ENCODE results near the gene GULP1. TPM values are rescaled to one million over a fixed set of nuclear protein-coding genes. Genes with fewer than 3 reads are reported as not detected.

Gene GULP1
- total RNA-seq, 1 donor from 2014 or later = 27.6 TPM

DNA sequence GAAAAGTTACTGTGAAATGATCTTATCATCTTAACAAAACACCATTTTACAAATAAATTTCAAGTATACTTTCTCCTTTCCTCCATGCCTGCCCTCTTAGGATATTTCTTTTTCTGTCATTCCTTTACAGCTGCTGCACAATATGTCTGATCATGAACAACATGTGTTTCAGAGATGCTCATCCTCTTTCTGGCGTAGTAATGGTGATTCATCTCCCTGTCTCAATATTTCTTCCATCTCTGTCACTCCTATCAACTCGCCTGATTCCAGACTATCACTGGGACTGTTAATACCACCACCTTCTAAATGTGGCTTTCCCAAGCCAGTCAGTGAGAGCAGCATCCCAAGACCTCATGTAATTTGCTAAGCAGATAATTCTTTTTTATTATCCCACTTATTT, 290.5 kb downstream of the GULP1 start:
- Histone ChIP-seq H3K36me3 (no peaks in the 10 kb centered on the region), H3K4me3 (no peak overlapping the region), H3K9me3 (no peaks in the 10 kb centered on the region), H3K4me1 (no peaks in the 10 kb centered on the region), H3K27ac (no peak overlapping the region), H3K27me3 (ENCODE audit: low read depth) (no peaks in the 10 kb centered on the region)
- intact Hi-C loops (cut with DNase I) = no loop called here
- DNase-seq (no peak), ATAC-seq (no peak)
- TF ChIP-seq, protein P1, sequence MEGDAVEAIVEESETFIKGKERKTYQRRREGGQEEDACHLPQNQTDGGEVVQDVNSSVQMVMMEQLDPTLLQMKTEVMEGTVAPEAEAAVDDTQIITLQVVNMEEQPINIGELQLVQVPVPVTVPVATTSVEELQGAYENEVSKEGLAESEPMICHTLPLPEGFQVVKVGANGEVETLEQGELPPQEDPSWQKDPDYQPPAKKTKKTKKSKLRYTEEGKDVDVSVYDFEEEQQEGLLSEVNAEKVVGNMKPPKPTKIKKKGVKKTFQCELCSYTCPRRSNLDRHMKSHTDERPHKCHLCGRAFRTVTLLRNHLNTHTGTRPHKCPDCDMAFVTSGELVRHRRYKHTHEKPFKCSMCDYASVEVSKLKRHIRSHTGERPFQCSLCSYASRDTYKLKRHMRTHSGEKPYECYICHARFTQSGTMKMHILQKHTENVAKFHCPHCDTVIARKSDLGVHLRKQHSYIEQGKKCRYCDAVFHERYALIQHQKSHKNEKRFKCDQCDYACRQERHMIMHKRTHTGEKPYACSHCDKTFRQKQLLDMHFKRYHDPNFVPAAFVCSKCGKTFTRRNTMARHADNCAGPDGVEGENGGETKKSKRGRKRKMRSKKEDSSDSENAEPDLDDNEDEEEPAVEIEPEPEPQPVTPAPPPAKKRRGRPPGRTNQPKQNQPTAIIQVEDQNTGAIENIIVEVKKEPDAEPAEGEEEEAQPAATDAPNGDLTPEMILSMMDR (IDR thresholded peaks at IDR 0.05) = no peak

DNA sequence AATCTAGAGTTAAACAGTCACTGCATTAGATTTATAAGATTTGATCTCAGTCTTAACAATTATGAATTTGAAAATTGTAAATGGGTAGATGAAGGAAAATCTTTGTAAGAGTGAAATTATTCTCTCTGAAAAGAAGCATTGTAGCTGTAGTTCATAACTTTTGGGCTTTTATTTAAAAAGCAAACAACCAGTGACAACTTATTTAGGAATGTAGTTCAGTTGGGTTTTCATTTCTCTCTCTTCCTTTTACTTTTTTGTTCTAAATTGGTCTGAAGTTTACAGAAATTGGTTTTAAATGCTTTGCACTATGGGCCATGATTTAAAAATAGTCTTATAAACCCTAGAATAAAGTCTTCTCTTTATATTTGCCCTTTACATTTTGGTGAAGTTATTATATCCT, 296.6 kb downstream of the GULP1 start:
- intact Hi-C loops (cut with DNase I) = no loop called here
- H3K36me3 ChIP-seq = no peaks in the 10 kb centered on the region
- no peaks in the 10 kb centered on the region for H3K27me3 ChIP-seq (ENCODE audit: low read depth)
- TF ChIP-seq, protein P1 (IDR thresholded peaks at IDR 0.05) = no peak
- H3K4me1 ChIP-seq = no peaks in the 10 kb centered on the region
- H3K27ac ChIP-seq = no peak overlapping the region
- ATAC-seq (no peak), DNase-seq (no peak)
- H3K9me3 ChIP-seq = no peaks in the 10 kb centered on the region
- no peak overlapping the region for H3K4me3 ChIP-seq

DNA sequence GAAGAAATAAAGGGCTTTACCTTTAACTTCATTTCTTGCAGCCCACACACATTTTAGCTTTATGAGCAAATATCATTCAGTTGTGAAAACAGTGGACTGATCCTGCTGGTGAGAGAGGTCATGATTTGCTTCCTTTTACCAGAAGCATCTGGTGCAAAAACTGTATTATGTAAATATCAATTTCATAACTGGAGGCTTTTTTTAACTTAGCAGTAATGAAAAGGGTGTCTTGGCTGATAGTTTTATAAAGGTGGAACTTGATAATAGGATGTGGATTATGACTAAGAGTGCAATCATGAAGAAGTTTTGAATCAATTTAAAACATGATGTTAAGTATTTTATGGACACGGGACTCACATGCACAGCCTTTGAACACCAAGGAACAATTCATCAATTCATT, 304.4 kb downstream of the GULP1 start:
- Histone ChIP-seq H3K4me1 (peaks cover 5% of the 10 kb centered on the region), H3K27ac (no peak overlapping the region), H3K27me3 (ENCODE audit: low read depth) (no peaks in the 10 kb centered on the region), H3K9me3 (no peaks in the 10 kb centered on the region), H3K36me3 (no peaks in the 10 kb centered on the region), H3K4me3 (no peak overlapping the region)
- ATAC-seq (no peak), DNase-seq (no peak)
- intact Hi-C loops (cut with DNase I) = no loop called here
- TF ChIP-seq, protein P1 (IDR thresholded peaks at IDR 0.05) = no peak

DNA sequence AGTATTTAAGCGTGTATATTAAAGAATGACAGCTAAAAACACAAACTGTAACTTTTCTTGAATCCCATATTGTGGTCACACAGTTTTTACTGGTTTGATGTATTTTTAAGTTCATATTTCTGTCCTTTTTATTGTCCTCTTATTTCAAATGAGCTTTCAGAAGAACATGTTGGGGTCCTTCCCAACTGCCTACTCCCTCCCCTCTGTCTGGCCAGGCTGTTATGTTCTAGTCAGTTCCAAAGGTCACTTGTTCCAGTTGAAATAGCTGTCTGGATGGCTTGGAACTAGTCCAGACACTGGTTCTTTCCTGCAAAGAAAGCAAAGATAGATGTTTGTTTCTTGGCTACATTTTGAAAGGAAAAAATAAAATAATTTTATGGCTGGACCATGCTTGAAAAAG, 306.9 kb downstream of the GULP1 start:
- TF ChIP-seq, protein P1 (IDR thresholded peaks at IDR 0.05) = no peak
- H3K27me3 ChIP-seq (ENCODE audit: low read depth) = no peaks in the 10 kb centered on the region
- DNase-seq = no peak
- intact Hi-C loops (cut with DNase I) = no loop called here
- no peak overlapping the region for H3K27ac ChIP-seq
- ATAC-seq = no peak
- no peak overlapping the region for H3K4me3 ChIP-seq
- H3K4me1 ChIP-seq = peaks cover 5% of the 10 kb centered on the region
- no peaks in the 10 kb centered on the region for H3K36me3 ChIP-seq
- H3K9me3 ChIP-seq = no peaks in the 10 kb centered on the region

DNA sequence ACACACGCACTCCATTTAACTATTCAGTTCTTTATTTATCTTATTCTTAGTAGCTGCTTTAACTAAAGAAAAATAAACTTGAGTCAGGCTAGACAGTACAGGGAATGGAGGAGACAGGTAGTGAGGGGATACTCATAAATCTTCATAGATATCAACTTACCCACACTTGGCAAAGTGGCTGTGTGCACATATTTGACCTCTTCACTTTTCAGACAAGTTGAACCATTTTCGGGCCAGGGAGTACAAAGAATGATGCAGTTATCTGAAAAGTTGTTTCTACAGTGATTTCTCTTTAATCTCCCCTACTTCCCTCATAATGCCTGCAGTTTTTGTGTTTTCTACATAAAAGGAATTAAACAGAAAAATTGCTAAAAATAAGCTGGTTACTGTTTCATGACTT, 307.5 kb downstream of the GULP1 start:
- Histone ChIP-seq H3K4me1 (peaks cover 5% of the 10 kb centered on the region), H3K27ac (no peak overlapping the region), H3K27me3 (ENCODE audit: low read depth) (no peaks in the 10 kb centered on the region), H3K9me3 (no peaks in the 10 kb centered on the region), H3K4me3 (no peak overlapping the region), H3K36me3 (no peaks in the 10 kb centered on the region)
- ATAC-seq = no peak
- TF ChIP-seq, protein P1 (IDR thresholded peaks at IDR 0.05) = no peak
- DNase-seq = no peak
- intact Hi-C loops (cut with DNase I) = no loop called here

All from lower lobe of right lung (tissue), 2 donors.